Muscle of leg (tissue), 11 donors: ENCODE measurements around the gene CFAP299. TPM values are rescaled to one million over a fixed set of nuclear protein-coding genes. Genes with fewer than 3 reads are reported as not detected.

Experiments
- DNase-seq: peaks from one replicate; pipeline ENCODE4 v3.0.0; 2013
- H3K27ac ChIP-seq: one replicate; pipeline ENCODE4 v1.5.1; 2013; ENCODE audit warnings: mild to moderate bottlenecking, low read length, control low read depth
- H3K27me3 ChIP-seq: one replicate; pipeline ENCODE4 v1.6.1; 2013; ENCODE audit warnings: low read length; ENCODE audit not compliant: control insufficient read depth, insufficient read depth
- H3K36me3 ChIP-seq: one replicate; pipeline ENCODE4 v1.6.1; 2013; ENCODE audit warnings: low read length; ENCODE audit not compliant: control insufficient read depth, insufficient read depth
- H3K4me1 ChIP-seq: one replicate; pipeline ENCODE4 v1.6.1; 2013; ENCODE audit warnings: low read length; ENCODE audit not compliant: control insufficient read depth, insufficient read depth
- H3K4me3 ChIP-seq: one replicate; pipeline ENCODE4 v1.5.1; 2013; ENCODE audit warnings: low read length, control low read depth
- H3K9me3 ChIP-seq: replicated peaks from 2 replicates; pipeline ENCODE4 v1.6.1; 2013; ENCODE audit warnings: low read depth, low read length; ENCODE audit not compliant: control insufficient read depth
- WGBS: methylation state at CpG from one replicate; pipeline ENCODE4 v1.1.5; 2013; ENCODE audit warnings: missing lambda C conversion rate; ENCODE audit not compliant: insufficient coverage; 5-methylcytosine and 5-hydroxymethylcytosine counted together
- polyA plus RNA-seq, 8 donors: library from polyadenylated mRNA; unstranded; fragments of 120-200 nt; gene quantifications; one replicate each; pipeline versions ENCODE4 v1.2.1 to v1.2.3, GENCODE V29; 2013; ENCODE audit warnings: inconsistent platforms in 1 of 8, low replicate concordance in 1 of 8; ENCODE audit not compliant: insufficient read length in 8 of 8, insufficient read depth in 1 of 8
- total RNA-seq: library from RNA; stranded (reverse); fragments of 120-200 nt; gene quantifications from one replicate; pipeline ENCODE4 v1.2.4, GENCODE V29; 2013

CFAP299 gene
- total and polyA plus RNA-seq, 9 donors: 0.09 to 0.53 (median 0.35) TPM; not detected in 5

DNA sequence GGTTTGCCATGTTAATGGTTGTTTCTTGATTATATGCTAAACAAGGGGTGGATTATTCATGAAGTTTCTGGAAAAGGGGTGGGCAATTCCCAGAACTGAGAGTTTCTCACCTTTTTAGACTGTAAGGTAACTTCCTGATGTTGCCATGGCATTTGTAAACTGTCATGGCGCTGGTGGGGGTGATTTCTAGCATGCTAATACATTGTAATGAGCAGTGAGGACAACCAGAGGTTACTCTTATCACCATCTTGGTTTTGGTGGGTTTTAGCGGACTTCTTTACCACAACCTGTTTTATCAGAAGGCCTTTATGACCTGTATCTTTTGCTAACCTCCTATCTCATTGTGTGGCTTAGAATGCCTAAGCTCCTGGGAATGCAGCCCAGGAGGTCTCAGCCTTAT, 81.5 kb downstream of the CFAP299 start:
- WGBS: 100% methylated on average over 1 of the region's 2 CpGs
- no peak for DNase-seq
- Histone ChIP-seq H3K27me3 (no peaks in the 10 kb centered on the region), H3K27ac (no peak overlapping the region), H3K4me1 (no peaks in the 10 kb centered on the region), H3K36me3 (no peaks in the 10 kb centered on the region), H3K4me3 (no peak overlapping the region), H3K9me3 (no peaks in the 10 kb centered on the region)

DNA sequence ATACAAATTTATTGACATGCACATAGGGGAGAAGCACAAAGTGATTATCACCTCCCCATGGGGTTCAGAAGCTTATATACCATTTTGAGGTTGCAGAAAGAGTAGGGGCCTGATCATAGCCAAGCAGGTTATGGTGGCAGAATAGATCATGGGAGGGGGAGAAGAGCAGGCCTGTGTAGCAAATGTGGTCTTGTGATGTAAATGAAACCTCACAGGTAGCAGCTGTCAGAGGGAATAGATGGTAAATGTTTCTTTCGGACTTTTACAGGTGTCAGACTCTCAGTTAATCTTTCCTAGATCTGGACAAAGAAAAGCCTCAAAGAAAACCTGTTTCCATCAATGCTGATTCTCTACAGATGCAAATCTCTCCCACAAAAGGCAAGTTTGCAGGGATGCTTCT, 84.4 kb downstream of the CFAP299 start:
- H3K27ac ChIP-seq: no peak overlapping the region
- no peak overlapping the region for H3K4me3 ChIP-seq
- no peaks in the 10 kb centered on the region for H3K36me3 ChIP-seq
- no peaks in the 10 kb centered on the region for H3K4me1 ChIP-seq
- DNase-seq: no peak
- no peaks in the 10 kb centered on the region for H3K27me3 ChIP-seq
- WGBS: no CpG with 5 or more reads among the region's 1 CpG
- no peaks in the 10 kb centered on the region for H3K9me3 ChIP-seq

DNA sequence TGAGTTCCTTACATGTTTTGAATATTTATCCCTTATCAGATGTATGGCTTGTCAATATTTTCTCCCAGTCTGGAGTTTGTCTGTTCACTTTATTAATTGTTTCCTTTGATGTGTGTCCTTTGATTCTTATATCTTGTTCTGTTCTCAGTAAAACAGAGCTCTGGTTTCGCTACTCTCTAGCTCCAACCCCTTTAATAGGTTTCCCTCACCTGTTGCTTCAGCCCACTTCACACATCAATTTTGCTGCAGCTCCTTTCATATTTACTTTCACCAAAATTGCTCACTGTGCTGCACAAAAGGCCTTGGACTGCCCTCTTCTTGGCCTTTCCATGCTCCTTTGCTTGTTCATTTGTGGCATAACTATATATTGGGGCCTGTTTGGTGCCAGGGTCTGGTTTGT, 85.1 kb downstream of the CFAP299 start:
- H3K4me3 ChIP-seq: no peak overlapping the region
- 90% methylated on average over 1 of the region's 1 CpG for WGBS
- no peak overlapping the region for H3K27ac ChIP-seq
- H3K36me3 ChIP-seq: no peaks in the 10 kb centered on the region
- no peaks in the 10 kb centered on the region for H3K9me3 ChIP-seq
- H3K27me3 ChIP-seq: no peaks in the 10 kb centered on the region
- H3K4me1 ChIP-seq: no peaks in the 10 kb centered on the region
- DNase-seq: no peak

DNA sequence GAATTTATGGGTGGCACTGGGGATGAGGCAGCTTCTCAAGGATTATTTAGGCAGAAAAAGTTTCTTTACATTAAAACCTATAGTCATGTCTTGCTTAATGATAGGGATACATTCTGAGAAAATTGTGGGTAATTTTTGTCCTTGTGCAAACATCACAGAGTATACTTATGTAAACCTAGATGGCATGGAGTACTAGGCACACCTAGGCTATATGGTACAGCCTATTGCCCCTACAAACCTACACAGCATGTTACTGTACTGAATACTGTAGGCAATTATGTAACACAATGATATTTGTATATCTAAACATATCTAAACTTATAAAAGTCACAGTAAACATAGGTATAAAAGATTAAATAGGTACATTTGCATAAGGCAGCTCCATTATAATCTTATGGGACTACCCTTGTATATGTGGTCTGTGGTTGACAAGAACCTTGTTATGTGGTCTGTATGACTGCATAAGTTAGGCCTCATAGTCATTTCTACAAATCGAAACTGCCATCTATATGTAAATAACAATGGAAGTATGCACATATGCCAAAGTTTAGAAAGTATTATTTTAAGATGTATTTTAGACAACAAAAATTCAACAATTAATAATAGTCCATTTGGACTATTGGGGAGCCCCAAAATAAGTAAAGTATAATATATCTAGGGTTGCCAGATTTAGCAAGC, 87.3 kb downstream of the CFAP299 start:
- DNase-seq: no peak

DNA sequence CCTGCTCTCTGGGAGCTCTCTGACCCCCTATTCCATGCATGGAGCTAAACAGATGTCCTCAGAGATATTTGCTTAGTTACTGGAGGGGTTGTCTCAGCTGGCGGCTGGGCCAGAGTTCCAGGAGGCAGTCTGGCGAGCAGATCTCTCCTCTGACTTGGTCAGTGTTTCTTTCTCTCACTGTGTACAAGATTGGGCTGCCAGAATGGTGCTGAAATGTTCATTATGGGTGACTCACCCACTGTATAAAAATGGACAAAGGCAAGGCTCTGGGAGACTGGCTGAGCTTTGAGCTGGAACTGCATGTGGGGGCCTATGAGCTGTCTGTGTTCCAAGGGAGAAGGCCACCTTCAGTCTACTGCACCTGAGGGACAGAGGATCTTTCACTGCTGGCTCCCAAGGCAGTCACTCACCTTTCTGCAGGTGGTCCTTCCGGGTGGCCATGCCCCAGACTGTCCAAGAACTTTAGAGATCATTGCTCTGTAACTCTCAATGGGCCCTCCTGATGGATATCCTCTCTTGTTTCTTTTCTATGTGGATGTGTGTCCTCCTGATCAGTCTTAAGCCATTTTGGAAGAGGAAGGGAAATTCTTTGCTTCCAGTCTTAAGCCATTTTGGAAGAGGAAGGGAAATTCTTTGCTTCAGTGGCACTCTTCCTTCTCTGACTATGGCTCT, 88.2 kb downstream of the CFAP299 start:
- DNase-seq: no peak
- H3K27ac ChIP-seq: no peak overlapping the region
- no peaks in the 10 kb centered on the region for H3K4me1 ChIP-seq
- no peaks in the 10 kb centered on the region for H3K36me3 ChIP-seq
- no peak overlapping the region for H3K4me3 ChIP-seq
- no peaks in the 10 kb centered on the region for H3K27me3 ChIP-seq
- no peaks in the 10 kb centered on the region for H3K9me3 ChIP-seq
- 100% methylated on average over 2 of the region's 3 CpGs for WGBS

More for the DNA sequence above, 87.3 kb downstream of the CFAP299 start:
- Histone ChIP-seq H3K27ac (no peak overlapping the region), H3K27me3 (no peaks in the 10 kb centered on the region), H3K4me1 (no peaks in the 10 kb centered on the region), H3K4me3 (no peak overlapping the region), H3K36me3 (no peaks in the 10 kb centered on the region), H3K9me3 (no peaks in the 10 kb centered on the region)
- WGBS: no CpG with 5 or more reads among the region's 1 CpG

DNA sequence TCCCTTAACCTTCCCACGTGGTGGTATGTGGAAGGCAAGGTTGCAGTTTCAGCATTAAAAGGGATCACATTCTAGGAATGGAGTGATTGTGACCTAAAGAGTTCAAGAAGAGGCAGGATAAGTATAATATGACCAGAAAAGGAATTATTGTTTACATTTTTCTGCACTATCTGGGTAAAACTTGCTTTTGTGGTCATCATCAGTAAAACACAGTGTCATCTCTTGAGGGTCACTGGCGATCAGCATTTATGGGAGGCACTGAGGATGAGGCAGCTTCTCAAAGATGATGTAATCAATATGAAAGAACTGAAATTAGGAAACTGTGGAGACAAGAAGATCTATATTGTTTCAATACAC, 88.7 kb downstream of the CFAP299 start:
- Histone ChIP-seq H3K4me3 (no peak overlapping the region), H3K27me3 (no peaks in the 10 kb centered on the region), H3K4me1 (no peaks in the 10 kb centered on the region), H3K9me3 (no peaks in the 10 kb centered on the region), H3K27ac (no peak overlapping the region), H3K36me3 (no peaks in the 10 kb centered on the region)
- WGBS: no CpG with 5 or more reads among the region's 2 CpGs
- no peak for DNase-seq

DNA sequence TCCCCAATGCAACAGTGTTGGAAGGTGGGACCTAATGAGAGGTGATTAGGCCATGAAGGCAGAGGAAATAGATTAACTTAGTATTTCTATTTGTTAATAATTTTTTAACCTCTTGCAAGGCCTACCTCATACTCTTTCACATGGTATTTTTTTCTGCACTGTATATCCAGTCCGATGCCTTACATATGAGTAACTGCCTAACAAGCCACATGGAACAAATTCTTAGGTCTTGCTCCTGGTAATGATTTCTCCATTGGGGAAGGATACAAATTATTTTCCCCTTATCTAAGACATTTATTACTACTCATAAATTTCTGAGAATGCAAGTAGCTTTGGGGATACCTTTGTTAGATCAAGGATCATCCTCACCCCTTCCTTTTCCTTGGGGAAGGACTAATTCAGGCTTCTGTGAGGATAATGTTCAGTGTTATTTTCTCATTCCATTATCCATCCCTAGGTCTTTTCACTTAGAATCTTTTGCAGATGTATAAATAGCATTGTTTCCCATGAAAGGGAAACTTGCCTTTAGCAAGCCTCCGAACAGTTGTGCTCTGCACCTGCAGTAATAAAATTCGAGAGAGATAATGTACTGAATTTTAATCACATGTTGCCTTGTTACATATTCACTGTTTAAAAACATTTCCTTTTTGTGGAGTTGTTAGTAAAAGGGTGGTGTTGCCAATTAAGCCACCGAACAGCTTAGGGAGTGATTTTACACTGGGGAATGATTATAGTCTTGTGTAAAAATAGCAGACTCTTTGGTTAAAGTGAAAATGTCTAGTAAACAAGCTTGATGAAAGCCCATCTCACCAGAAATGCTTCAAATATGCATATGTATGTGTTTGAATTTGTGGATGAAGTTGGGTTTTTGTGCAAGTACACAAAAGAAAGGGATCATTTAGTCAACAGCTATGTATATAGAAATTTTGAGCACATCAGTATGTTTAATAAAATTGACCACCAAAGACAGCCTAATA, 89.9 kb downstream of the CFAP299 start:
- peak; percentile 72 for DNase-seq
- no CpG with 5 or more reads among the region's 4 CpGs for WGBS
- no peaks in the 10 kb centered on the region for H3K9me3 ChIP-seq
- no peaks in the 10 kb centered on the region for H3K4me1 ChIP-seq
- H3K27me3 ChIP-seq: no peaks in the 10 kb centered on the region
- no peak overlapping the region for H3K4me3 ChIP-seq
- H3K27ac ChIP-seq: no peak overlapping the region
- H3K36me3 ChIP-seq: no peaks in the 10 kb centered on the region

DNA sequence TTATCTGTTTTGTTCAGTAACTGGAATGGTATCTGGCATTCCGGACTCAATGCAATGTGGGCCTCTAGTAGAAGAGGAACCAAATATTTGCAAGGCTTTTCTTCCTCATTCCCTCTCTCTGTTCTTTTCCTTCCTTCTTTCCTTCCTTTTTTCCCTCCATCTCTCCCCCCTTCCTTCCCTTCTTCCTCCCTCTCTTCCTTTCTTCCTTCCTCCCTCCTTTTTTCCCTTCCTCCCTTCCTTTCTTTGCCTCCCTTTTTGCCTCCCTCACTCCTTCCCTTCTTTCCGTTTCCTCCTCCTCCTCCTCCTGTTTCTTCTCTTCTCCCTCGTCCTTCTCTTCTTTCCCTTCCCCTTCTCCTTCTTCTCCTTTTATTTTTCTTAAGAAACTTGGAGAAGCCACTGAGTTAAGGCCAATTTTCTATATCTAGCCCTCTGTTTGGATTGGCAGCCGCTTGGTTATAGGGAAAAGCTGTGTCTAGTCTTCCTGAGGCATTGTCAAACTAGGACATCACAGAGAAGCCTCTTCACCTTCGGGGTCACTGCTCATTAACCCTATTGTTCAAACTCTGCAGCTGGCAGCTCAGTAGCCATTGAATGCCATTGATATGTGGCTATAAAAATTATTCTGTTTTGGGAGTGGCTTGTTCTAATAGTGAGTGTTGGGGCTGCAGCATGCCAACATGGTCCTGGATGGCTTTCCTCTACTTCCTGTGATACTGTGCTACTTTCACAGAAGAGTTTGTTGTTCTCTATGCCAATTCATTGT, 95.9 kb downstream of the CFAP299 start:
- Histone ChIP-seq H3K27me3 (no peaks in the 10 kb centered on the region), H3K4me3 (no peak overlapping the region), H3K4me1 (no peaks in the 10 kb centered on the region), H3K27ac (no peak overlapping the region), H3K36me3 (no peaks in the 10 kb centered on the region), H3K9me3 (no peaks in the 10 kb centered on the region)
- no peak for DNase-seq
- WGBS: 92% methylated on average over 2 of the region's 5 CpGs

DNA sequence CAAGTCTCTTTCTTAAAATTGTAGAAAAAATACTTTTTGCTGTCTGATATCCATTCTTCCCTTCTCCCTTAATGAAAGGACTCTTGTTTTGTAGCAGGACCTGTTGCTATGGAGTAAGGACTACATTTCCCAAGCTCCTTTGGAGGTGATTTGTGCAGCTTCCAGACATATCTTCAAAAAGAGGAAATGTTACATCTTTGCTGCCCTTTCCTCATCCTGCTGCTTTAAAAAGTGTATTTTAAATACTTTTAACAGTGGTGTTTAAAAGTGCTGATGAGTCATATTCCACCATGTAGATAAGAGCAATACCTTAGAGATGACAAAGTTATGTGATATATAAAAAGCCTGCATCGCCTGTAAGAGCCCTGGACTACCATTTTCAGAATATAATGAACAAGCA, 98.7 kb downstream of the CFAP299 start:
- Histone ChIP-seq H3K4me1 (no peaks in the 10 kb centered on the region), H3K27ac (no peak overlapping the region), H3K9me3 (no peaks in the 10 kb centered on the region), H3K36me3 (no peaks in the 10 kb centered on the region), H3K27me3 (no peaks in the 10 kb centered on the region), H3K4me3 (no peak overlapping the region)
- DNase-seq: no peak
- no CpG with 5 or more reads among the region's 1 CpG for WGBS
